ENCODE measurements around the gene FCAR. TPM values are rescaled to one million over a fixed set of nuclear protein-coding genes. Genes with fewer than 3 reads are reported as not detected.
A peak's percentile ranks its signal among the peaks of the same experiment; 100 is the strongest.
"Not testable (repeated sequence)": the region's sequence is repeated elsewhere in the genome, so short reads cannot be mapped to it uniquely, and the experiment has no call there.

FCAR gene
- polyA plus RNA-seq, 3 donors = 147 to 239 (median 173) TPM

GRCh38 chr19:54851353-54851752, 22.7 kb upstream of the FCAR start:
- WGBS (ENCODE audit: insufficient coverage) = 19% methylated on average over 6 of the region's 7 CpGs
- no peaks in the 10 kb centered on the region for H3K79me2 ChIP-seq (ENCODE audit: insufficient read depth, low read length)
- Mint-ChIP-seq H3K4me1 (peaks cover 32% of the 10 kb centered on the region), H3K4me3 (no peak overlapping the region), H3K36me3 (no peaks in the 10 kb centered on the region), H3K9me3 (peaks cover 2 to 8% (median 3%) of the 10 kb centered on the region in 7 donors), H3K27ac (peak overlapping the region in 1 of 7 donors; percentile 66), H3K27me3 (ENCODE audit: low read depth in 3 of 3) (peaks cover 7 to 24% (median 23%) of the 10 kb centered on the region in 3 donors)
- DNase-seq = peak in 2 of 3 donors; percentile 20 to 44
- intact Hi-C loops (cut with micrococcal nuclease) = no loop called here
- H4K20me1 ChIP-seq (ENCODE audit: insufficient read depth, low read length) = no peaks in the 10 kb centered on the region
- TF ChIP-seq CTCF (IDR thresholded peaks at IDR 0.05) = no peak
- no peak overlapping the region for H3K4me3 ChIP-seq (replicated peaks in 1 of 3; ENCODE audit: low read depth in 2 of 3, low read length in 3 of 3)
- peaks cover 19% of the 10 kb centered on the region in 2 donors for H3K4me1 ChIP-seq (ENCODE audit: control insufficient read depth in 1 of 2, insufficient read depth in 2 of 2, low read length in 2 of 2)
- no peaks in the 10 kb centered on the region for H3K36me3 ChIP-seq (replicated peaks in 1 of 2; ENCODE audit: control insufficient read depth in 1 of 2, insufficient read depth in 2 of 2, low read length in 2 of 2)
- no peak overlapping the region for H3K27ac ChIP-seq (ENCODE audit: low read depth in 1 of 2, low read length in 2 of 2)
- no peak overlapping the region for H2AFZ ChIP-seq (ENCODE audit: insufficient read depth, low read depth, low read length, poor library complexity, severe bottlenecking)
- no peak overlapping the region for H3K4me2 ChIP-seq (replicated peaks; ENCODE audit: extremely low read depth, low read length, poor library complexity, severe bottlenecking)
- H3K9ac ChIP-seq (ENCODE audit: insufficient read depth, low read length, poor library complexity, severe bottlenecking) = no peak overlapping the region
- peaks cover 0 to 2% of the 10 kb centered on the region in 2 donors for H3K27me3 ChIP-seq (ENCODE audit: control insufficient read depth in 2 of 2, insufficient read depth in 2 of 2, low read length in 2 of 2)
- H3K9me3 ChIP-seq (replicated peaks in 1 of 2; ENCODE audit: control insufficient read depth in 1 of 2, insufficient read depth in 1 of 2, low read length in 2 of 2) = no peaks in the 10 kb centered on the region

- Histone ChIP-seq H3K27ac (ENCODE audit: low read depth in 1 of 2, low read length in 2 of 2) (peak overlapping the region in 1 of 2 donors; percentile 41), H3K4me1 (ENCODE audit: control insufficient read depth in 1 of 2, insufficient read depth in 2 of 2, low read length in 2 of 2) (peaks cover 34 to 36% of the 10 kb centered on the region in 2 donors)
- H3K4me3 Mint-ChIP-seq; H3K9ac ChIP-seq (ENCODE audit: insufficient read depth, low read length, poor library complexity, severe bottlenecking); H4K20me1 ChIP-seq (ENCODE audit: insufficient read depth, low read length); H3K36me3 Mint-ChIP-seq; H3K79me2 ChIP-seq (ENCODE audit: insufficient read depth, low read length); H3K9me3 Mint-ChIP-seq; H3K4me3 ChIP-seq (replicated peaks in 1 of 3; ENCODE audit: low read depth in 2 of 3, low read length in 3 of 3); intact Hi-C loops (cut with micrococcal nuclease); H3K4me2 ChIP-seq (replicated peaks; ENCODE audit: extremely low read depth, low read length, poor library complexity, severe bottlenecking); H3K27me3 ChIP-seq (ENCODE audit: control insufficient read depth in 2 of 2, insufficient read depth in 2 of 2, low read length in 2 of 2); H2AFZ ChIP-seq (ENCODE audit: insufficient read depth, low read depth, low read length, poor library complexity, severe bottlenecking); H3K9me3 ChIP-seq (replicated peaks in 1 of 2; ENCODE audit: control insufficient read depth in 1 of 2, insufficient read depth in 1 of 2, low read length in 2 of 2); H3K36me3 ChIP-seq (replicated peaks in 1 of 2; ENCODE audit: control insufficient read depth in 1 of 2, insufficient read depth in 2 of 2, low read length in 2 of 2): not testable (repeated sequence)
- H3K27ac Mint-ChIP-seq = peak overlapping the region; percentile 25 to 76 (median 51)
- peak; percentile 53 to 84 (median 74) for DNase-seq
- peaks cover 42% of the 10 kb centered on the region for H3K4me1 Mint-ChIP-seq
- peaks cover 6 to 26% (median 15%) of the 10 kb centered on the region in 3 donors for H3K27me3 Mint-ChIP-seq (ENCODE audit: low read depth in 3 of 3)
- 0% methylated on average over 1 of the region's 1 CpG for WGBS (ENCODE audit: insufficient coverage)
These were observed 18.8 kb upstream of the FCAR start for GRCh38 chr19:54855241-54855640.

- not testable (repeated sequence) for H3K36me3 Mint-ChIP-seq; H3K36me3 ChIP-seq (replicated peaks in 1 of 2; ENCODE audit: control insufficient read depth in 1 of 2, insufficient read depth in 2 of 2, low read length in 2 of 2); H3K4me3 Mint-ChIP-seq; H3K79me2 ChIP-seq (ENCODE audit: insufficient read depth, low read length); H3K4me2 ChIP-seq (replicated peaks; ENCODE audit: extremely low read depth, low read length, poor library complexity, severe bottlenecking); H2AFZ ChIP-seq (ENCODE audit: insufficient read depth, low read depth, low read length, poor library complexity, severe bottlenecking); H3K9ac ChIP-seq (ENCODE audit: insufficient read depth, low read length, poor library complexity, severe bottlenecking); H3K4me3 ChIP-seq (replicated peaks in 1 of 3; ENCODE audit: low read depth in 2 of 3, low read length in 3 of 3); H3K27me3 ChIP-seq (ENCODE audit: control insufficient read depth in 2 of 2, insufficient read depth in 2 of 2, low read length in 2 of 2); H3K9me3 ChIP-seq (replicated peaks in 1 of 2; ENCODE audit: control insufficient read depth in 1 of 2, insufficient read depth in 1 of 2, low read length in 2 of 2); H3K9me3 Mint-ChIP-seq; H4K20me1 ChIP-seq (ENCODE audit: insufficient read depth, low read length)
- H3K27ac ChIP-seq (ENCODE audit: low read depth in 1 of 2, low read length in 2 of 2) = peak overlapping the region in 1 of 2 donors; percentile 91
- WGBS (ENCODE audit: insufficient coverage) = no CpG with 5 or more reads among the region's 3 CpGs
- Mint-ChIP-seq H3K4me1 (peaks cover 42% of the 10 kb centered on the region), H3K27ac (peak overlapping the region in 2 of 7 donors; percentile 74 to 96), H3K27me3 (ENCODE audit: low read depth in 3 of 3) (peaks cover 14 to 19% (median 18%) of the 10 kb centered on the region in 3 donors)
- peak in 2 of 3 donors; percentile 60 to 68 for DNase-seq
- intact Hi-C loops (cut with micrococcal nuclease) = loop anchor here in 1 of 2 donors (2.0 kb wide), 1 partner anchor 16 kb away; the partner anchor contains the start of gene FCAR
- peaks cover 27% of the 10 kb centered on the region in 2 donors for H3K4me1 ChIP-seq (ENCODE audit: control insufficient read depth in 1 of 2, insufficient read depth in 2 of 2, low read length in 2 of 2)
These were observed 15.6 kb upstream of the FCAR start for GRCh38 chr19:54858476-54858875.

- Mint-ChIP-seq H3K4me3 (peak overlapping the region in 1 of 2 donors; percentile 58), H3K27ac (peak overlapping the region; percentile 80 to 97 (median 93)), H3K4me1 (peaks cover 42% of the 10 kb centered on the region), H3K27me3 (ENCODE audit: low read depth in 3 of 3) (peaks cover 8 to 19% (median 12%) of the 10 kb centered on the region in 3 donors)
- intact Hi-C loops (cut with micrococcal nuclease) = loop anchor here in 1 of 2 donors (2.0 kb wide), 1 partner anchor 15 kb away; the partner anchor contains the start of gene FCAR
- not testable (repeated sequence) for H3K36me3 ChIP-seq (replicated peaks in 1 of 2; ENCODE audit: control insufficient read depth in 1 of 2, insufficient read depth in 2 of 2, low read length in 2 of 2); H3K4me3 ChIP-seq (replicated peaks in 1 of 3; ENCODE audit: low read depth in 2 of 3, low read length in 3 of 3); H2AFZ ChIP-seq (ENCODE audit: insufficient read depth, low read depth, low read length, poor library complexity, severe bottlenecking); H4K20me1 ChIP-seq (ENCODE audit: insufficient read depth, low read length); H3K4me2 ChIP-seq (replicated peaks; ENCODE audit: extremely low read depth, low read length, poor library complexity, severe bottlenecking); H3K79me2 ChIP-seq (ENCODE audit: insufficient read depth, low read length); H3K9me3 Mint-ChIP-seq; H3K9me3 ChIP-seq (replicated peaks in 1 of 2; ENCODE audit: control insufficient read depth in 1 of 2, insufficient read depth in 1 of 2, low read length in 2 of 2); H3K36me3 Mint-ChIP-seq; H3K27me3 ChIP-seq (ENCODE audit: control insufficient read depth in 2 of 2, insufficient read depth in 2 of 2, low read length in 2 of 2)
- Histone ChIP-seq H3K27ac (ENCODE audit: low read depth in 1 of 2, low read length in 2 of 2) (peak overlapping the region; percentile 68 to 91), H3K9ac (ENCODE audit: insufficient read depth, low read length, poor library complexity, severe bottlenecking) (peak overlapping the region; percentile 40), H3K4me1 (ENCODE audit: control insufficient read depth in 1 of 2, insufficient read depth in 2 of 2, low read length in 2 of 2) (peaks cover 27% of the 10 kb centered on the region in 2 donors)
- 25% methylated on average over 2 of the region's 7 CpGs for WGBS (ENCODE audit: insufficient coverage)
- DNase-seq = peak; percentile 89 to 98 (median 95)
These were observed 14.6 kb upstream of the FCAR start for GRCh38 chr19:54859421-54859820.

All from CD14-positive monocyte (primary cell).